Activated gamma-delta T cell (primary cell): Measurements from ENCODE around the gene FRMPD1.
"Not testable (repeated sequence)": the region's sequence is repeated elsewhere in the genome, so short reads cannot be mapped to it uniquely, and the experiment has no call there.

ENCODE experiments used
- DNase-seq: peaks from one replicate; lab custom pipeline; 2025; lab: John Stamatoyannopoulos, UW

FRMPD1 gene

DNA sequence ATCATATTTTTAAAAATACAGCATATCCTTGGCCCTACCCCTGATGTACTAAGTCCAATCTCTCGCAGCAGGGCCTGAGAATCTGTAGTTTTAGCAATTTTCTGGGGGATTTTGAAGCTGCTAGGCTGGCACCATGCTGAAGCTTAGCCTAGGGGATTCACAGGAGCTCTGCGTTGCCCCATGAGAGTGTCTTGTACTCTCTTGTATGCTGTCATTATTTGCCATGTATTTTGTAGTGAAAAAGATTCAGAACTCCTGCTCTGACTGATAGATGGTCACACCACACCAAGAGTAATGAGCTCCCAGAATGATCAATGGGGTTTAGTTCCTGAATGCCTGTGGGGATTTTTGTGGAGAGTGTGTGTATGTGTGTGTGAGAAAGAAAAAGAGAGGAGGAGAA lies 82.2 kb downstream of the FRMPD1 start:
- no peak for DNase-seq

- no peak for DNase-seq
Measured at GRCh38 chr9:37739222-37739621, 88.5 kb downstream of the FRMPD1 start.

GRCh38 chr9:37740128-37740527 lies 89.4 kb downstream of the FRMPD1 start:
- no peak for DNase-seq

- DNase-seq: no peak
Measured at GRCh38 chr9:37740631-37741328, 90.0 kb downstream of the FRMPD1 start.

GRCh38 chr9:37745970-37746369 lies 95.2 kb downstream of the FRMPD1 start:
- DNase-seq: no peak

DNA sequence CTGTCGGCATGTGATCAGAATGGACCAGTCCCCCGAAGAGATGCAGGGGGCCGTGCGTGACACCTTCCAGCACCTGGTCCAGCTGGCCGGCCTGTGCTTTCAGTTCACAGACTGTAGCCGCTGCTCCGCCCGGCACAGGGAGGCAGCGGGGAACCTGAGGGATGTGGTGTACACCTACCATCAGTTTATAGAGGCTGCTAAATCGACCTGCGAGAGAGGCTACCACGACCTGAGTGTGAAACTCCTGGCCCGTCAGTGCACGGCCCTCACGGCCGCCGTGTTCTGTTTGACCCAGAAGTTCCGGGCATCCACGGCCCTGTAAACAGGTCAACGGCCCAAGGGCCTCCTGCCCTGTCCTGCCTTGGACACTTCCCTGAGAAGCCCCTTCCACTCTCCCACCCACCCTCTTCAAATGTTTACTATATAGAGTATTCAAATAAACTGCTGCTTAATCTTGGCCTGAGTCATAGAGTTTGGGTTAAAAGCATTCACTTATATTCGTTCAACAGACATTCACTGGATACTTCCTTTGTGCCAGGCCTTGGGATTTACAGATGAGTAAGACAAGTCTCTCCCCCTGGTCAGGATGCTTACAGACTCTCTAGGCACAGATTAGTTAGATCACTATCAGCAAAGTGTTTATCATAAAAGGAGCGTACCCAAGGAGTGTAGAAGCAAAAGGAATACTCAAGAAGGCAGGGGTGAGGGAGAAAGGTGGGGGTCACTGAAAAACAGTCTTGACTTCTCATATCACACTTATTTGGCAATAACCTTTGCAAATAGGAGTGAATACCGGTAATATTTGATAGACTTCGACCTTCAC lies 95.9 kb downstream of the FRMPD1 start:
- DNase-seq: no peak

DNA sequence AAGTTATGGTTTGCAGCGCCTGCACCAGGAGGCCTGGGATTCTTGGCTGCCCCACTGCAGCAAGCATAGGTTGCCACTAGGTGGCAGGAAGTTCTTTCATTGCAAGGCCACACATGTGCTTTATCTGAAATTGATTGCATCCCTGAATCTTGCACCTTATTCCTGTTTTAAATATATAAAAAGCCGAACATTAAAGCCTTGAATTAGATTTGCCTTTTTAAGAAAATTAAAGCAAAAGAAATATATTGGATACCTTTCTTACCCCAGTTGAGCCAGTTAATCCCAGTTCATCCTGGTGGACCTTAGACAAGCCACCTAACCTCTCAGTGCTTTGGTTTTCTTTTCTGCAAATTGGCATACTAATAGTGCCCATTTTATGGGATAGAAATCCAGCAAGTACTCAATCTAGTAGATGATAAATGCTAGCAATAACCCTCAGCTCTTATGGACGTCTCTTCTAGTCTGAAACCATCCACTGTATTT lies 96.6 kb downstream of the FRMPD1 start:
- DNase-seq: no peak

DNA sequence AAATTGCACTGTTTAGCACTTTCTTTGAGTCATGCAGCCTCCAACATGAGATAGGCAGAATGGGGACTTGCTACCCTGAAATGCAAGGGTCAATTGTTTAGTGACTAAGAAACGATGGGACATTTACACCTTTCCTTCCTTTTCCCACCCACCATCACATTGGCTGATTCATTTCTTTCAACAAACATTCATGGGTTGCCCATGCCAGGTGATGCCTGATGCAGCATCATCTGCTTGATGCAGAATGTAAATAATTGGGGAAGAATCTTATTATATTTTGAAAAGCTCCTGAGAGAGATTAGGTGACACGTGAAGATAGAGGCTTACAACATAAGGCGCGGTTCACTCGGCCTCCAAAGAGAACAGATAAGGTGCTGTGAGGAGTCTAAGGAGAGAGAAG lies 98.4 kb downstream of the FRMPD1 start:
- no peak for DNase-seq

DNA sequence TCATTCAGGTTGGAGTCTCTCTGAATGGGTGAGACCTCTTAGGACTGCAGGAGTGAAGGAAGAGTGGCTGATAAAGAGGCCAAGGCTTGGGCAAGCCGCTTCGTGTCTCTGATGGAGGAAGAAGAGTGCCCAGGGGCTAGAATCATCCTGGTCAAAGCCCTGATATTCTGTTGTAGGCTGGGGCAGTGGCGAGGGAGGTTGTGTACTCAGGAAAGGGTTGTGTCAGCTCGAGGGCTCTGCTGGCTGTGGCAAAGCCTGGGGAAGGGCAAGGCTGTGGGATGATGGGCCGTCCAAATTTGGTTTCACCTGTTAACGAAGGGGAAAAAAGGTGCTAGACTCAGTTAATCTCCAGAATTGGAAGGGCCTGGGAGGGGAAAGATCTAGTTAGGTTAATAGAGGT lies 100.4 kb downstream of the FRMPD1 start:
- DNase-seq: no peak

DNA sequence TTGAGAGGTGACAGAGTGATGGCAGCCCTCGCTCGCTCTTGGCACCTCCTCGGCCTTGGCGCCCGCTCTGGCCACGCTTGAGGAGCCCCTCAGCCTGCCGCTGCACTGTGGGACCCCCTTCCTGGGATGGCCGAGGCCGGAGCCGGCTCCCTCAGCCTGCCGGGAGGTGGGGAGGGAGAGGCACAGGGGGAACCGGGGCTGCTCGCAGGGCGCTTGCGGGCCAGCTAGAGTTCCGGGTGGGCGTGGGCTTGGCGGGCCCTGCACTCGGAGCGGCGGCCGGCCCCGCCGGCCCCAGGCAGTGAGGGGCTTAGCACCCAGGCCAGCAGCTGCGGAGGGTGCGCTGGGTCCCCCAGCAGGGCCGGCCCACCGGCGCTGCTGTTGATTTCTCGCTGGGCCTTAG lies 101.0 kb downstream of the FRMPD1 start:
- DNase-seq: not testable (repeated sequence)

DNA sequence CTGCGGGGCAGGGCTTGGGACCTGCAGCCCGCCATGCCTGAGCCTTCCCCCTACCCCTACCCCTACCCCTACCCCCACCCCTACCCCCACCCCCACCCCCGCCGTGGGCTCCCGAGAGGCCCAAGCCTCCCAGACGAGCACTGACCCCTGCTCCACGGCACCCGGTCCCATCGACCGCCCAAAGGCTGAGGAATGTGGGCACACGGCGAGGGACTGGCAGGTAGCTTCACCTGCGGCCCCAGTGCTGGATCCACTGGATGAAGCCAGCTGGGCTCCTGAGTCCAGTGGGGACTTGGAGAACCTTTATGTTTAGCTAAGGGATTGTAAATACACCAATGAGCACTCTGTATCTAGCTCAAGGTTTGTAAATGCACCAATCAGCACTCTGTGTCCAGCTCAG lies 101.4 kb downstream of the FRMPD1 start:
- not testable (repeated sequence) for DNase-seq

GRCh38 chr9:37752642-37753488 lies 102.1 kb downstream of the FRMPD1 start:
- DNase-seq: no peak

- DNase-seq: peak; percentile 48
Measured at GRCh38 chr9:37753489-37754190, 102.9 kb downstream of the FRMPD1 start, which contains the start of gene TRMT10B. Gene TRMT10B, plus strand, starts transcription at chr9:37753805. Its CDS starts 8,127 bp downstream, at chr9:37761932.

- no peak for DNase-seq
Measured at GRCh38 chr9:37758747-37759146, 108.0 kb downstream of the FRMPD1 start.

DNA sequence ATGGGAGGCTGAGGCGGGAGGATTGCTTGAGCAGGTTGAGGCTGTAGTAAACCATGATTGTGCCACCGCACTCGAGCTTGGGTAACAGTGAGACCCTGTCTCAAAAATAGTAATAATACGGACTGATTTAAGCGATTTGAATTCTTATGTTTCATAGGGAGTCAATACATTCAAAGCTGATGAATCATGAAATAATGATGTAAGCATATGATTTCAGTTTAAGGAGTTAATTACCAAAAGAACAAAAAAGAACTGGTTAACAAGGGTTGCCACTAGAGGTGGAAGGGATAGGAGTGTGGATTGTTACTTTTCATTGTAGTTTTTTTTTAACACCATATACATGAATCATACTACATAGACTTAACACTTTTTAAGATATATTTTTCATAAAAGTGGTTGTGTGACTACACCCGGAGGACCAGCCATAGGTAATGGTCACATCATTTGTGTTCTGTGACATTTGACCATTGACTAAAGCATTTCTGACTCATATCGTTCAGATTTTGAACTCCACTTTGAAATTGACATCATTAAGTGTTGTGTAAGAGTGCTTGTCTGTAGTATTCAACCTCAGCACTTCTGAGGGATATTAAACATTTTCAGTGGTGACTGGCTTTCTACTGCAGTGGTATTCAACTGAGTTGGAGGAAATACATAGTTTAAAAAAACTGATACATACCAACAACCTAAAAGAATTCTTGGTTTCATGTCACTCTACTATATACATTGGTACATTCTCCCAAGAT lies 109.8 kb downstream of the FRMPD1 start:
- DNase-seq: no peak

- DNase-seq: no peak
Measured at GRCh38 chr9:37761511-37761910, 110.8 kb downstream of the FRMPD1 start.

DNA sequence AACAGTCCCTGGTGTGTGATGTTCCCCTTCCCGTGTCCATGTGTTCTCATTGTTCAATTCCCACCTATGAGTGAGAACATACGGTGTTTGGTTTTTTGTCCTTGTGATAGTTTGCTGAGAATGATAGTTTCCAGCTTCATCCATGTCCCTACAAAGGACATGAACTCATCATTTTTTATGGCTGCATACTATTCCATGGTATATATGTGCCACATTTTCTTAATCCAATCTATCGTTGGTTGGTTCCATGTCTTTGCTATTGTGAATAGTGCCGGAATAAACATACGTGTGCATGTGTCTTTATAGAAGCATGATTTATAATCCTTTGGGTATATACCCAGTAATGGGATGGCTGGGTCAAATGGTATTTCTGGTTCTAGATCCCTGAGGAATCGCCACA lies 114.5 kb downstream of the FRMPD1 start:
- DNase-seq: not testable (repeated sequence)

DNA sequence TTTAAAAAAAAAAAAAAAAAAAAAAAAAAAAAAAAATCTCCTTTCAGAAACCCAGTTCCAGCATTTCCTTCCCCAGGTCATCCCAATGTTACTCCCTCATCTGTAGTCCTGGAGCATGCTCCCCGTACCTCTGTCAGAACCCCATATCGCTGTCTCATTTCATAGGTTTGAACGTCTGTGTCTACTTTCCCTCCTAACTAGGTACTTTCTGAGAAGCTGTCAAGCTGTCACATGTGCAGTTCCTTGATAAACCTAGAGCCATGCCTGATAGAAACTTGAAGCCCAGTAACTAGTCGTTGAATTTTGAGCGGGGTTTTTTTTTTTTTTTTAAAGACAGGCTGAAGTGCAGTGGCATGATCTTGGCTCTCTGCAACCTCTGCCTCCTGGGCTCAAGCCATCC lies 118.6 kb downstream of the FRMPD1 start:
- no peak for DNase-seq

GRCh38 chr9:37769995-37770394 lies 119.2 kb downstream of the FRMPD1 start:
- DNase-seq: no peak

- no peak for DNase-seq
Measured at GRCh38 chr9:37775216-37775919, 124.6 kb downstream of the FRMPD1 start.
